Erythroblast (primary cell): ENCODE data around the gene DDI2.

ENCODE experiments used
- GATA1 ChIP-seq: IDR thresholded peaks from 2 replicates; pipeline ENCODE4 v1.6.1; 2011; ENCODE audit warnings: low read depth, mild to moderate bottlenecking, control low read depth, low read length, moderate library complexity
- POLR2A ChIP-seq: IDR thresholded peaks from 2 replicates; pipeline ENCODE4 v1.6.1; 2011; ENCODE audit warnings: mild to moderate bottlenecking, low read length

- TF ChIP-seq POLR2A, result no peak
- TF ChIP-seq GATA1, result no peak
Observed at GRCh38 chr1:15571266-15571665, 46.0 kb upstream of the DDI2 start.
